ENCODE results near the gene NDST3. TPM values are rescaled to one million over a fixed set of nuclear protein-coding genes. Genes with fewer than 3 reads are reported as not detected.

The NDST3 gene
- total RNA-seq, 6 experiments from 2014 or later: not detected

GRCh38 chr4:118237531-118237930 lies 203.2 kb downstream of the NDST3 start:
- Mint-ChIP-seq H3K27me3 (ENCODE audit: insufficient read depth) (peaks cover 10% of the 10 kb centered on the region), H3K36me3 (ENCODE audit: low read depth) (no peaks in the 10 kb centered on the region), H3K27ac (no peak overlapping the region), H3K4me3 (no peak overlapping the region), H3K9me3 (no peaks in the 10 kb centered on the region), H3K4me1 (ENCODE audit: low read depth) (no peaks in the 10 kb centered on the region)
- TF ChIP-seq CTCF (IDR thresholded peaks at IDR 0.05): no peak
- no peak for DNase-seq

- Mint-ChIP-seq H3K4me1 (ENCODE audit: low read depth) (no peaks in the 10 kb centered on the region), H3K27me3 (ENCODE audit: insufficient read depth) (no peaks in the 10 kb centered on the region; the same call in 1 of the 2 replicates), H3K27ac (no peak overlapping the region), H3K9me3 (no peaks in the 10 kb centered on the region), H3K36me3 (ENCODE audit: low read depth) (no peaks in the 10 kb centered on the region), H3K4me3 (no peak overlapping the region)
- no peak for TF ChIP-seq CTCF (IDR thresholded peaks at IDR 0.05)
- DNase-seq: no peak
Measured at GRCh38 chr4:118249890-118250289, 215.6 kb downstream of the NDST3 start.

- DNase-seq: no peak
- no peak overlapping the region for H3K4me3 Mint-ChIP-seq
- H3K36me3 Mint-ChIP-seq (ENCODE audit: low read depth): no peaks in the 10 kb centered on the region
- no peak for TF ChIP-seq CTCF (IDR thresholded peaks at IDR 0.05)
- no peaks in the 10 kb centered on the region for H3K9me3 Mint-ChIP-seq
- H3K27ac Mint-ChIP-seq: no peak overlapping the region
- H3K4me1 Mint-ChIP-seq (ENCODE audit: low read depth): no peaks in the 10 kb centered on the region
- peaks cover 2% of the 10 kb centered on the region; the same call in 1 of the 2 replicates for H3K27me3 Mint-ChIP-seq (ENCODE audit: insufficient read depth)
Measured at GRCh38 chr4:118254368-118254767, 220.1 kb downstream of the NDST3 start.

GRCh38 chr4:118259111-118259510 lies 224.8 kb downstream of the NDST3 start:
- Mint-ChIP-seq H3K4me3 (no peak overlapping the region), H3K36me3 (ENCODE audit: low read depth) (no peaks in the 10 kb centered on the region), H3K27me3 (ENCODE audit: insufficient read depth) (peaks cover 2% of the 10 kb centered on the region; the same call in 1 of the 2 replicates), H3K4me1 (ENCODE audit: low read depth) (no peaks in the 10 kb centered on the region), H3K9me3 (no peaks in the 10 kb centered on the region), H3K27ac (no peak overlapping the region)
- DNase-seq: no peak
- no peak for TF ChIP-seq CTCF (IDR thresholded peaks at IDR 0.05)

- H3K27me3 Mint-ChIP-seq (ENCODE audit: insufficient read depth): peaks cover 2% of the 10 kb centered on the region; the same call in 1 of the 2 replicates
- no peak overlapping the region for H3K4me3 Mint-ChIP-seq
- TF ChIP-seq CTCF (IDR thresholded peaks at IDR 0.05): no peak
- no peak for DNase-seq
- H3K27ac Mint-ChIP-seq: no peak overlapping the region
- H3K9me3 Mint-ChIP-seq: no peaks in the 10 kb centered on the region
- H3K4me1 Mint-ChIP-seq (ENCODE audit: low read depth): no peaks in the 10 kb centered on the region
- no peaks in the 10 kb centered on the region for H3K36me3 Mint-ChIP-seq (ENCODE audit: low read depth)
Measured at GRCh38 chr4:118260309-118260708, 226.0 kb downstream of the NDST3 start.

GRCh38 chr4:118264096-118264495 lies 229.8 kb downstream of the NDST3 start:
- no peaks in the 10 kb centered on the region for H3K4me1 Mint-ChIP-seq (ENCODE audit: low read depth)

More at GRCh38 chr4:118264096-118264495, 229.8 kb downstream of the NDST3 start:
- Mint-ChIP-seq H3K36me3 (ENCODE audit: low read depth) (no peaks in the 10 kb centered on the region), H3K4me3 (no peak overlapping the region), H3K9me3 (no peaks in the 10 kb centered on the region), H3K27ac (no peak overlapping the region), H3K27me3 (ENCODE audit: insufficient read depth) (no peaks in the 10 kb centered on the region; the same call in 1 of the 2 replicates)
- TF ChIP-seq CTCF (IDR thresholded peaks at IDR 0.05): no peak
- no peak for DNase-seq

Measured in HFFc6 (cell line).